Measurements from ENCODE around the gene KCNH2.

KCNH2 gene

GRCh38 chr7:150954201-150954985, 23.7 kb downstream of the KCNH2 start:
- H3K4me3 ChIP-seq (ENCODE audit: low read length): no peak overlapping the region
- no peak for TF ChIP-seq CTCF (conservative IDR thresholded peaks at IDR 0.05; ENCODE audit: low read depth, low read length)
- DNase-seq (ENCODE audit: low read depth): no peak

GRCh38 chr7:150953061-150953997, 24.8 kb downstream of the KCNH2 start:
- H3K4me3 ChIP-seq (ENCODE audit: low read length): no peak overlapping the region
- DNase-seq (ENCODE audit: low read depth): no peak
- TF ChIP-seq CTCF (conservative IDR thresholded peaks at IDR 0.05; ENCODE audit: low read depth, low read length): no peak

GRCh38 chr7:150952331-150953050, 25.6 kb downstream of the KCNH2 start:
- DNase-seq (ENCODE audit: low read depth): no peak
- no peak overlapping the region for H3K4me3 ChIP-seq (ENCODE audit: low read length)
- TF ChIP-seq CTCF (conservative IDR thresholded peaks at IDR 0.05; ENCODE audit: low read depth, low read length): no peak

DNA sequence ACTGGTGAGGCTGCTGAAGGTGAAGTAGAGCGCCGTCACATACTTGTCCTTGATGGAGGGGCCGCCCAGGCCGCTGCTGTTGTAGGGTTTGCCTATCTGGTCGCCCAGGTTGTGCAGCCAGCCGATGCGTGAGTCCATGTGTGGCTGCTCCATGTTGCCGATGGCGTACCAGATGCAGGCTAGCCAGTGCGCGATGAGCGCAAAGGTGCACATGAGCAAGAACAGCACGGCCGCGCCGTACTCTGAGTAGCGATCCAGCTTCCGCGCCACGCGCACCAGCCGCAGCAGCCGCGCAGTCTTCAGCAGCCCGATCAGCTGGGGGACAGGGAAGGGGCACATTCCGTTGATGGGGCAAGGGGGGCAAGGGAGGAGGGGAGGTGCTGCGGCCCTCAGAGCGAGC, 26.6 kb downstream of the KCNH2 start:
- DNase-seq (ENCODE audit: low read depth): no peak
- no peak overlapping the region for H3K4me3 ChIP-seq (ENCODE audit: low read length)
- TF ChIP-seq CTCF (conservative IDR thresholded peaks at IDR 0.05; ENCODE audit: low read depth, low read length): no peak

DNA sequence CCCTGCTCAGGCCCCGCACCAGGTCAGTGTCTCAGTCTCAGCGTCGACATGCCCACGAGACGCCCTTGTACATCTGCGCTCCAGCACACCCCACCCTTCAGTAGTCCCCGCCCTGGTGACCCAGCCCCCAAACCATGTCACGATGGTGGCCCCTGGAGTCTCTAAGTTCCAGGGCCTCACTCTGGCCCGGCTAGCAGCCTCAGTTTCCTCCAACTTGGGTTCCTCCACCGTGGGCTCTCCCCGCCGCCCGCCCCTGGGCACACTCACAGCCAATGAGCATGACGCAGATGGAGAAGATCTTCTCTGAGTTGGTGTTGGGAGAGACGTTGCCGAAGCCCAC, 27.0 kb downstream of the KCNH2 start:
- DNase-seq (ENCODE audit: low read depth): no peak
- no peak for TF ChIP-seq CTCF (conservative IDR thresholded peaks at IDR 0.05; ENCODE audit: low read depth, low read length)
- H3K4me3 ChIP-seq (ENCODE audit: low read length): no peak overlapping the region

- no peak overlapping the region for H3K4me3 ChIP-seq (ENCODE audit: low read length)
- no peak for TF ChIP-seq CTCF (conservative IDR thresholded peaks at IDR 0.05; ENCODE audit: low read depth, low read length)
- DNase-seq (ENCODE audit: low read depth): no peak
Observed at GRCh38 chr7:150950496-150951180, 27.5 kb downstream of the KCNH2 start.
